ENCODE data around the gene PARD6B. TPM values are rescaled to one million over a fixed set of nuclear protein-coding genes. Genes with fewer than 3 reads are reported as not detected.

Gene PARD6B
- total RNA-seq, 1 donor from 2014 or later, result 13.1 TPM

DNA sequence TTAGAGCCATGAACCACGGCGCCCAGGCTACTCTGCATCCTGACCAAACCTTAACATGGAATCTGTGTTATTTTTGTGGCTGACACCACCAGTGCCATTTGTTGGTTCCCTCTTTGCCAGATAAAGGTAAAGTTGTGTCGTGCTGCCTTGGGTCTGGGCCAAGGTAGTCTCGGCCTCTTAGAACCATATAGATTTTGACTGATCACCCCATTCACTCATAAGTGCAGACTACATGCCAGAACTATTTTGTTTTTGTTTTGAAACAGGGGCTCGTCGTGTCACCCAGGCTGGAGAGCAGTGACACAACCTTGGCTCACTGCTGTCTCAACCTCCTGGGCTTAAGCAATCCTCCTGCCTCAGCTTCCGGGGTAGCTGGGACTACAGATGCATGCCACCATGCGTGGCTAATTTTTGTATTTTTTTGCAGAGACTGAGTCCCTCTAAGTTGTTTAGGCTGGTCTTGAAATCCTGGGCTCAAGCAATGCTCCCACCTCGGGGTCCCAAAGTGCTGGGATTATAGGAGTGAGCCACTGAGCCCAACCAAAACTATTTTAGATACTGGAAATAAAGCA is 20.8 kb upstream of the PARD6B start:
- peaks cover 7% of the 10 kb centered on the region for H3K4me1 ChIP-seq (ENCODE audit: insufficient read depth, low read length)
- no peaks in the 10 kb centered on the region for H3K79me2 ChIP-seq (ENCODE audit: insufficient read depth, low read length)
- no peaks in the 10 kb centered on the region for H3K27me3 ChIP-seq (ENCODE audit: insufficient read depth, low read length)
- peak overlapping the region; percentile 41 for H3K4me2 ChIP-seq (ENCODE audit: low read length)
- no peak overlapping the region for H2AFZ ChIP-seq (ENCODE audit: low read depth, low read length)
- no peak overlapping the region for H3K9ac ChIP-seq (ENCODE audit: low read length)
- Mint-ChIP-seq H3K9me3 (ENCODE audit: unreplicated experiment) (no peaks in the 10 kb centered on the region), H3K4me1 (ENCODE audit: low read depth, unreplicated experiment) (peaks cover 2% of the 10 kb centered on the region), H3K4me3 (ENCODE audit: unreplicated experiment) (no peak overlapping the region), H3K27ac (ENCODE audit: unreplicated experiment) (no peak overlapping the region), H3K27me3 (ENCODE audit: low read depth, unreplicated experiment) (peaks cover 12% of the 10 kb centered on the region), H3K36me3 (ENCODE audit: low read depth, unreplicated experiment) (no peaks in the 10 kb centered on the region)
- H3K9me3 ChIP-seq (ENCODE audit: insufficient read depth, low read depth, low read length), result no peaks in the 10 kb centered on the region
- FAIRE-seq (no peak), DNase-seq (ENCODE audit: low read depth) (peak; percentile 12)
- TF ChIP-seq CTCF (IDR thresholded peaks at IDR 0.05; ENCODE audit: insufficient read depth, low read depth, low read length) (no peak), EZH2 (IDR thresholded peaks at IDR 0.05; ENCODE audit: insufficient read depth, low read length) (no peak)
- H3K36me3 ChIP-seq (ENCODE audit: insufficient read depth, low read length), result no peaks in the 10 kb centered on the region
- H3K4me3 ChIP-seq (ENCODE audit: insufficient read depth, low read depth, low read length), result no peak overlapping the region
- no peak overlapping the region for H3K27ac ChIP-seq (ENCODE audit: low read depth, low read length)
- no peaks in the 10 kb centered on the region for H4K20me1 ChIP-seq (ENCODE audit: insufficient read depth, low read length)

GRCh38 chr20:50711113-50711825 is 20.1 kb upstream of the PARD6B start:
- no peak overlapping the region for H3K27ac ChIP-seq (ENCODE audit: low read depth, low read length)
- no peak for TF ChIP-seq CTCF (IDR thresholded peaks at IDR 0.05; ENCODE audit: insufficient read depth, low read depth, low read length)
- TF ChIP-seq EZH2 (IDR thresholded peaks at IDR 0.05; ENCODE audit: insufficient read depth, low read length), result no peak
- FAIRE-seq, result no peak
- H3K9ac ChIP-seq (ENCODE audit: low read length), result no peak overlapping the region
- peaks cover 2% of the 10 kb centered on the region for H3K4me1 Mint-ChIP-seq (ENCODE audit: low read depth, unreplicated experiment)
- H3K79me2 ChIP-seq (ENCODE audit: insufficient read depth, low read length), result no peaks in the 10 kb centered on the region
- H3K27ac Mint-ChIP-seq (ENCODE audit: unreplicated experiment), result no peak overlapping the region
- peaks cover 12% of the 10 kb centered on the region for H3K27me3 Mint-ChIP-seq (ENCODE audit: low read depth, unreplicated experiment)
- no peaks in the 10 kb centered on the region for H3K36me3 ChIP-seq (ENCODE audit: insufficient read depth, low read length)
- no peak overlapping the region for H2AFZ ChIP-seq (ENCODE audit: low read depth, low read length)
- H3K9me3 Mint-ChIP-seq (ENCODE audit: unreplicated experiment), result no peaks in the 10 kb centered on the region
- no peaks in the 10 kb centered on the region for H3K27me3 ChIP-seq (ENCODE audit: insufficient read depth, low read length)
- H3K4me3 Mint-ChIP-seq (ENCODE audit: unreplicated experiment), result no peak overlapping the region
- no peak for DNase-seq (ENCODE audit: low read depth)
- no peaks in the 10 kb centered on the region for H3K9me3 ChIP-seq (ENCODE audit: insufficient read depth, low read depth, low read length)
- no peaks in the 10 kb centered on the region for H4K20me1 ChIP-seq (ENCODE audit: insufficient read depth, low read length)
- no peak overlapping the region for H3K4me2 ChIP-seq (ENCODE audit: low read length)
- H3K4me3 ChIP-seq (ENCODE audit: insufficient read depth, low read depth, low read length), result no peak overlapping the region
- no peaks in the 10 kb centered on the region for H3K36me3 Mint-ChIP-seq (ENCODE audit: low read depth, unreplicated experiment)
- H3K4me1 ChIP-seq (ENCODE audit: insufficient read depth, low read length), result peaks cover 7% of the 10 kb centered on the region

Measured in astrocyte (in vitro differentiated cells and primary cell).